Loucy (cell line): ENCODE data around the gene XIRP2.

Experiments used
- H2AFZ ChIP-seq: fragments of 200-600 bp; sonication (generic); 2 replicates; pipeline ENCODE4 v1.6.0; 2016; ENCODE audit warnings: antibody characterized with exemption, mild to moderate bottlenecking, low read length, moderate library complexity
- H3F3A ChIP-seq: fragments of 200-600 bp; 2 replicates; pipeline ENCODE4 v1.6.0; 2016; ENCODE audit warnings: antibody characterized with exemption, low read depth, mild to moderate bottlenecking
- H3K27me3 ChIP-seq: fragments of 200-600 bp; sonication (generic); 2 replicates; pipeline ENCODE4 v1.6.1; 2014; ENCODE audit warnings: low read length, mild to moderate bottlenecking; ENCODE audit not compliant: insufficient read depth, poor library complexity, severe bottlenecking
- H3K36me3 ChIP-seq: fragments of 200-600 bp; sonication (generic); 2 replicates; pipeline ENCODE4 v1.6.1; 2016; ENCODE audit warnings: low read length; ENCODE audit not compliant: insufficient read depth
- H3K4me1 ChIP-seq: fragments of 200-600 bp; sonication (generic); 2 replicates; pipeline ENCODE4 v1.5.1; 2014; ENCODE audit warnings: low read length, mild to moderate bottlenecking; ENCODE audit not compliant: insufficient read depth, poor library complexity, severe bottlenecking
- H3K4me2 ChIP-seq: fragments of 200-600 bp; sonication (generic); 2 replicates; pipeline ENCODE4 v1.6.0; 2014; ENCODE audit warnings: antibody characterized with exemption, low read length, low read depth, mild to moderate bottlenecking; ENCODE audit not compliant: poor library complexity, severe bottlenecking
- H3K4me3 ChIP-seq: fragments of 200-600 bp; sonication (generic); 2 replicates; pipeline ENCODE4 v1.5.1; 2014; ENCODE audit warnings: low read length, mild to moderate bottlenecking, mixed read lengths; ENCODE audit not compliant: poor library complexity, severe bottlenecking
- H3K79me2 ChIP-seq: fragments of 200-600 bp; sonication (generic); 2 replicates; pipeline ENCODE4 v1.6.1; 2014; ENCODE audit warnings: low read length; ENCODE audit not compliant: insufficient read depth
- H3K9ac ChIP-seq: fragments of 200-600 bp; sonication (generic); 2 replicates; pipeline ENCODE4 v1.6.0; 2014; ENCODE audit warnings: mild to moderate bottlenecking, low read depth, low read length, moderate library complexity; ENCODE audit not compliant: poor library complexity, severe bottlenecking
- H3K9me2 ChIP-seq: fragments of 200-600 bp; sonication (generic); replicated peaks from 2 replicates; pipeline ENCODE4 v1.6.1; 2016; ENCODE audit warnings: low read depth, low read length, mixed read lengths
- H3K9me3 ChIP-seq: fragments of 200-600 bp; sonication (generic); 2 replicates; pipeline ENCODE4 v1.6.1; 2014; ENCODE audit warnings: mild to moderate bottlenecking, antibody characterized with exemption, low read length, low read depth; ENCODE audit not compliant: insufficient read depth
- H4K20me1 ChIP-seq: fragments of 200-600 bp; sonication (generic); 2 replicates; pipeline ENCODE4 v1.6.0; 2014; ENCODE audit warnings: antibody characterized with exemption, low read length, mild to moderate bottlenecking; ENCODE audit not compliant: insufficient read depth, poor library complexity, severe bottlenecking
- EZH2phosphoT487 ChIP-seq: fragments of 200-600 bp; IDR thresholded peaks from 2 replicates; pipeline ENCODE4 v1.6.1; 2018; ENCODE audit warnings: antibody characterized with exemption, mild to moderate bottlenecking, moderate library complexity, borderline replicate concordance
- TF ChIP-seq, protein P1 (sequence below): fragments of 200-600 bp; sonication (generic); conservative IDR thresholded peaks from 2 replicates; pipeline ENCODE4 v1.5.1; 2014; ENCODE audit warnings: mild to moderate bottlenecking, antibody characterized with exemption, low read length

The XIRP2 gene

GRCh38 chr2:166960702-166961270, 72.5 kb downstream of the XIRP2 start:
- H4K20me1 ChIP-seq: no peaks in the 10 kb centered on the region
- no peaks in the 10 kb centered on the region for H3K9me3 ChIP-seq
- no peak overlapping the region for H3K9ac ChIP-seq
- no peaks in the 10 kb centered on the region for H3K79me2 ChIP-seq
- no peak for TF ChIP-seq EZH2phosphoT487
- TF ChIP-seq, protein P1, sequence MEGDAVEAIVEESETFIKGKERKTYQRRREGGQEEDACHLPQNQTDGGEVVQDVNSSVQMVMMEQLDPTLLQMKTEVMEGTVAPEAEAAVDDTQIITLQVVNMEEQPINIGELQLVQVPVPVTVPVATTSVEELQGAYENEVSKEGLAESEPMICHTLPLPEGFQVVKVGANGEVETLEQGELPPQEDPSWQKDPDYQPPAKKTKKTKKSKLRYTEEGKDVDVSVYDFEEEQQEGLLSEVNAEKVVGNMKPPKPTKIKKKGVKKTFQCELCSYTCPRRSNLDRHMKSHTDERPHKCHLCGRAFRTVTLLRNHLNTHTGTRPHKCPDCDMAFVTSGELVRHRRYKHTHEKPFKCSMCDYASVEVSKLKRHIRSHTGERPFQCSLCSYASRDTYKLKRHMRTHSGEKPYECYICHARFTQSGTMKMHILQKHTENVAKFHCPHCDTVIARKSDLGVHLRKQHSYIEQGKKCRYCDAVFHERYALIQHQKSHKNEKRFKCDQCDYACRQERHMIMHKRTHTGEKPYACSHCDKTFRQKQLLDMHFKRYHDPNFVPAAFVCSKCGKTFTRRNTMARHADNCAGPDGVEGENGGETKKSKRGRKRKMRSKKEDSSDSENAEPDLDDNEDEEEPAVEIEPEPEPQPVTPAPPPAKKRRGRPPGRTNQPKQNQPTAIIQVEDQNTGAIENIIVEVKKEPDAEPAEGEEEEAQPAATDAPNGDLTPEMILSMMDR: no peak
- no peak overlapping the region for H3K4me3 ChIP-seq
- H3K9me2 ChIP-seq: no peaks in the 10 kb centered on the region
- 0 out of 2 replicates have a peak overlapping the region, but pooled peaks have one; percentile 15 for H2AFZ ChIP-seq
- no peaks in the 10 kb centered on the region for H3F3A ChIP-seq
- no peaks in the 10 kb centered on the region for H3K36me3 ChIP-seq
- no peak overlapping the region for H3K4me2 ChIP-seq
- H3K27me3 ChIP-seq: no peaks in the 10 kb centered on the region
- H3K4me1 ChIP-seq: peaks cover 12% of the 10 kb centered on the region

- H3K4me2 ChIP-seq: no peak overlapping the region
- H3K79me2 ChIP-seq: no peaks in the 10 kb centered on the region
- H3K9ac ChIP-seq: no peak overlapping the region
- no peak overlapping the region for H2AFZ ChIP-seq
- no peaks in the 10 kb centered on the region for H4K20me1 ChIP-seq
- TF ChIP-seq, protein P1: no peak
- no peak for TF ChIP-seq EZH2phosphoT487
- H3K36me3 ChIP-seq: no peaks in the 10 kb centered on the region
- peaks cover 12% of the 10 kb centered on the region for H3K4me1 ChIP-seq
- no peaks in the 10 kb centered on the region for H3F3A ChIP-seq
- H3K9me3 ChIP-seq: no peaks in the 10 kb centered on the region
- no peaks in the 10 kb centered on the region for H3K9me2 ChIP-seq
- no peaks in the 10 kb centered on the region for H3K27me3 ChIP-seq
- no peak overlapping the region for H3K4me3 ChIP-seq
Measured at GRCh38 chr2:166961933-166962332, 73.7 kb downstream of the XIRP2 start.

DNA sequence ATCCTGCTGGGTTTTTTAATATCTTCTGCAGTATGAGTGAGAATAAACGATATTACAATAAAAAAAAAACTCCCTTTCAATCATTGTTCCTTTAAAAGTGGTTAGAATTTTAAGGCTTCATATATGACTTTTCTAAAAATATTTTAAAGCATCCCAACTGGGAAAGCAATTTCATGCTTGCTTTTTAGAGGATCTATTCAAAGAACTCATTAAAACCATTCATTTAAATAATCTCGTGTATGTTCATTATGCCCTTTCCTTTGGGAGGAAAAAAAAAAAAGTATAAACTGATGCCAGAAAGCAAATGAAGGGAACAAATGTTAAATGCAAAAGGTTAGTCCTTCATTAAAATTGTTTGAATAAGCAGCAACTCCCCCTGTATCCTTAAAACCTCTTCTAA, 81.2 kb downstream of the XIRP2 start:
- no peaks in the 10 kb centered on the region for H4K20me1 ChIP-seq
- H2AFZ ChIP-seq: no peak overlapping the region

More for the DNA sequence above, 81.2 kb downstream of the XIRP2 start:
- Histone ChIP-seq H3K79me2 (no peaks in the 10 kb centered on the region), H3K9me2 (no peaks in the 10 kb centered on the region), H3K4me2 (no peak overlapping the region), H3F3A (no peaks in the 10 kb centered on the region), H3K36me3 (no peaks in the 10 kb centered on the region), H3K4me3 (no peak overlapping the region), H3K9me3 (no peaks in the 10 kb centered on the region), H3K27me3 (no peaks in the 10 kb centered on the region), H3K4me1 (no peaks in the 10 kb centered on the region), H3K9ac (no peak overlapping the region)
- no peak for TF ChIP-seq EZH2phosphoT487
- TF ChIP-seq, protein P1: no peak
